NCI-H460 (cell line): ENCODE measurements around the gene MFRP. TPM values are rescaled to one million over a fixed set of nuclear protein-coding genes. Genes with fewer than 3 reads are reported as not detected.

Experiments used
- DNase-seq: peaks from one replicate; pipeline ENCODE4 v3.0.0-alpha.2; 2016; ENCODE audit warnings: low read depth; ENCODE audit errors: extremely low read depth
- total RNA-seq: library from RNA; depleted of rRNA; stranded (reverse); fragments of >200 nt; shearing (Covaris generic); gene quantifications from 2 replicates; pipeline ENCODE4 v1.2.3, GENCODE V29; 2014

The MFRP gene
- total RNA-seq, 1 experiment from 2014 or later, result not detected

DNA sequence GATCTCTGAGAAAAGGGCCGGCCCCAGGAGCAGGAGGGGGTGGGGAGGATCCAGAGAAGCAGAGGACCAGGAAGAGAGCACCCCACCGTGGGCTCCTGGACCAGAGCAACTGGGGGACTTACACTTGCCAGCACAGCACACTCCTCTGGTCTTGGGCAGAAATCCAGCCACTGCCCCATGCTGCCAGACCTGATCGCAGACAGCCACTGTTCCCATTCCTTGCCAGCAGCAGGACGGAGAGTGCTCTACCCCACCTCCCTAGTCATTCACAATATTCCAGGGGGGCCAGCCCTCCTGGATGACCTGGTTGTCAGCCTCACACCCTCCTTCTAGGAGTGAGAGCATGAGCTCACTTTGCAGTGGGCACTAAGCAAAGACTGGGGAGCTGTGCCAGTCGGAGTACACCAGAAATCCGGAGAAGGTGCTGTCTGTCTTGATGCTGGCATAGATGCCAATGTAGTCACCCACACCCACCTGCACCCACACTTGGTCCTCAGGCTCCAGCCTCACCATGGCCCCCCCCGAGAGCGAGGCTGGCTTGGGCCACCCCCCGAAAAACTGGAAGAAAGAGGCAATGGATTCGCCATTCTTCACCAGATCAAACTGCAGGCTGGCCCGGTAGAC, 7.4 kb downstream of the MFRP start:
- DNase-seq, result no peak

DNA sequence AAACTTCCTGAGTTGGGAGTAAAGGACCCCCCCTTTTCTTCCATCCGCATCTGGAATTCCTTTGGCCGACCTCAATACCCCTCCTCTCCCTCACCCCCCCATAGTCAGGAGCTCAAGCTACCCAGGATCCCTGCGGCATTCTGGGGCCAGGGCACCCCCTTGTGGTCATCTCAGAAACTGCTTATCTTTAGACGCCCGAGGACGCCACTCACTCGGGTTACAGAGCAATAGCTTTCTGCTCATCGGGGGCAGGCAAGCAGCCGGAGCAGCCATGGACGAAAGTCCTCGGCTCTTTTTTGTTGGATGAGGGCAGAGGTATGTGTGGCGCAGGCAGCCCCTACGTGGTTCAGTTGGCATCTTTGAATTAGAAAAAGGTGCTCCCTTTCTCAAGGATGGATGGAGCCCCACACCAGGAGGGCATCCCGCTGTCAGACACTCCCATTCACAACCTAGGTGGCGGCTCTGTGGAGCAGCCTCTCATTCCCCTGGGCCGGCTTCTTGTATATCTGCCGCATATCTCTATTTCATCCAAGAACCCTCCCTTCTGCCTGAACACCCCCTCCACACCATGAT, 8.1 kb downstream of the MFRP start:
- no peak for DNase-seq

DNA sequence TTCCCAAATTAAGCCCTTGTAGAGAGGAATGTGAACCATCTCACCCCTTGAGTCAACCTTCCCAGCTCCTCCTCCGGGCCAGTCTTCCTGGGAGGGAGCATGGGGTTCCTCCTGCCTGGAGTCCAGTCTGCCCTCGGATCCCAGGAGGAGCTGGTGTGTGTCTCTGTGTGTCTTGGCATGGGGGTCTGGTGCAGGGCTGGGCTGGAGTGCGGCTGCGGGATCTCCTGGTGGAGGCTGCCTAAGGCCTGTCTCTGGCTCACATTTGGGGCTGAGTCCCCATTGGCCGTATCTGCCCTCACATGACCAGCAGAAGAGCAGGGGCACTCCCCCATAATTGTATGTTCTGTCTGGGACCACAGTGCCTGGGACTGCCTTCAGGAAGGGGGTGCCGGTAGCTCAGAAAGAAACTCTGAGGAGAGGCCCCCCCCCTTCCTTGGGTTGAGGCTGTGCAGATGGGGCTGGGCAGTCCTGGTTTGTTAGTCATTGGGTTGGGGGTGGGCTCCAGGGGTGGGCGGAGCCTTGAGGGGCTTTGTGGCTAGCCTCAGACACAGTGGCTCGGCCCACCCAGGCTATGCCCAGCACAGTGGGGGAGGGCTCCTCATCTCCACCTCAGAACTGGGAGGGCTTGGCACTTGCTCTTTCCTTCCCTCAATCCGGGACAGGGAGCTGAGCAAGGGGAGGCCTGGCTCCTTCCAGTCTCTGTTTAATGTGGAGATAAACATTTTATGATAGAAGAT, 8.8 kb downstream of the MFRP start:
- DNase-seq, result no peak

DNA sequence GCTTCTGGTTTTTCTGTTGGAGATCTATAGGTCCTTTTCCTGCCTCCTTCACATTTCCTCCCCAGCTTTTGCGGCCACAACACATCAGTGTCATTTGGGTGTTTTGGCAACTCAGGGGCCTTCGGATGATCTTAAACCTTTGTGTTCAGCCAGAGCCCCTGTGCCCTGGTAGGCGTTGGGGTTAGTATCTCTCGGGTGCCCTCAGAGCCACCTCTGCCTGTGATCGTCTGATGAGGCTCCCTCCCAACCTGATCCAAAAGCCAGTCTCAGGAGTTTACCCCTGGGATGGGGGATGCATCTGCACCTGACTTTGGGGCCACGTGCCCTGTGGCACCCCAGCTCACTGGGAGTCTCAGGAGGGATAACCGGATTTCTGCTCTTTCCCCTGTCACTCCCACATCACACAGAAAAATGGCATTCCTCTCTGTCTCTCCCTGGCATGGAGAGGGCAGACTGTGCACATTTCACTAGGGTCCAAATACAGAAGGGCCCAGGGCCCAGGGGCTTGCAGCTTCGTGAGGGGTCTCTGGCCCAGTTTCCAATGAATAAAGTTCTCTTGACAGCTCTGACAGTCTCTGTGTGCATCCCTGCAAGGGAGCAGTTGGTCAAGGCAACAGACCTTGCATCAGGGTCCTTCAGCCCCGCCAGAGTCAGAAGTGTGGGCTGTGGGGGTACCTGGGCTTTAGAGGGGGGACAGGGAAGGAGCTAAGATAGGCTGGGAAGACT, 9.6 kb downstream of the MFRP start:
- DNase-seq, result no peak

DNA sequence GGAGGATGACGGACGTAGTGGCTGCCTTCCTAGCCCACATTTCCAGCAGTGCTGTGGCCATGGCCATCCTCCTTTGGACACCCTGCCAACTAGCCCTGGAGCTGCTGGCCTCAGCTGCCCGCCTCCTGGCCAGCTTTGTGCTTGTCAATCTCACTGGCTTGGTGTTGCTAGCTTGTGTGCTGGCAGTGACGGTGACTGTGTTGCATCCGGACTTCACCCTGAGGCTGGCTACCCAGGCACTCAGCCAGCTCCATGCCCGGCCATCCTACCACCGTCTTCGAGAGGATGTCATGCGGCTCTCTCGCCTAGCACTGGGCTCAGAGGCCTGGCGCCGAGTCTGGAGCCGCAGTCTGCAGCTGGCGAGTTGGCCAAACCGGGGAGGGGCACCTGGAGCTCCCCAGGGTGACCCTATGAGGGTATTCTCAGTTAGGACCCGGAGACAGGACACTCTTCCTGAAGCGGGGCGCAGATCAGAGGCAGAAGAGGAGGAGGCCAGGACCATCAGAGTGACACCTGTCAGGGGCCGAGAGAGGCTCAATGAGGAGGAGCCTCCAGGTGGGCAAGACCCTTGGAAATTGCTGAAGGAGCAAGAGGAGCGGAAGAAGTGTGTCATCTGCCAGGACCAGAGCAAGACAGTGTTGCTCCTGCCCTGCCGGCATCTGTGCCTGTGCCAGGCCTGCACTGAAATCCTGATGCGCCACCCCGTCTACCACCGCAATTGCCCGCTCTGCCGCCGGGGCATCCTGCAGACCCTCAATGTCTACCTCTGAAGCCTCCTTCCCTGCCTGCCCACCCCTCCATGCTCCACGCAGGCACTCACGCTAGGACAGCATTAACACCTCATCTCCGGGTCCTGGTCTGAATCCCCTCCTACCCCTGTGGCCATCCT, 10.6 kb downstream of the MFRP start:
- DNase-seq, result no peak

DNA sequence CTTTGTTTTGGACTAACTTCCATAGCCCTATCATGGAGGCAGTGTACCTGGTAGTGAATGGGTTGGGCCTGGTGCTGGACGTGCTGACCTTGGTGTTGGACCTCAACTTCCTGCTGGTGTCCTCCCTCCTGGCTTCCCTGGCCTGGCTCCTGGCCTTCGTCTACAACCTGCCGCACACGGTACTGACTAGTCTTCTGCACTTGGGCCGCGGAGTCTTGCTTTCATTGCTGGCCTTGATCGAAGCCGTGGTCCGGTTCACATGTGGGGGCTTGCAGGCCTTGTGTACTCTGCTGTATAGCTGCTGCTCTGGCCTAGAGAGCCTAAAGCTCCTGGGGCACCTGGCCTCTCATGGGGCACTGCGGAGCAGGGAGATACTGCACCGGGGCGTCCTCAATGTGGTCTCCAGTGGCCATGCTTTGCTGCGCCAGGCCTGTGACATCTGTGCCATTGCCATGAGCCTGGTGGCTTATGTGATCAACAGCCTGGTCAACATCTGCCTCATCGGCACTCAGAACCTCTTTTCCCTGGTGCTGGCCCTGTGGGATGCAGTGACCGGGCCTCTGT, 11.3 kb downstream of the MFRP start:
- DNase-seq, result no peak

DNA sequence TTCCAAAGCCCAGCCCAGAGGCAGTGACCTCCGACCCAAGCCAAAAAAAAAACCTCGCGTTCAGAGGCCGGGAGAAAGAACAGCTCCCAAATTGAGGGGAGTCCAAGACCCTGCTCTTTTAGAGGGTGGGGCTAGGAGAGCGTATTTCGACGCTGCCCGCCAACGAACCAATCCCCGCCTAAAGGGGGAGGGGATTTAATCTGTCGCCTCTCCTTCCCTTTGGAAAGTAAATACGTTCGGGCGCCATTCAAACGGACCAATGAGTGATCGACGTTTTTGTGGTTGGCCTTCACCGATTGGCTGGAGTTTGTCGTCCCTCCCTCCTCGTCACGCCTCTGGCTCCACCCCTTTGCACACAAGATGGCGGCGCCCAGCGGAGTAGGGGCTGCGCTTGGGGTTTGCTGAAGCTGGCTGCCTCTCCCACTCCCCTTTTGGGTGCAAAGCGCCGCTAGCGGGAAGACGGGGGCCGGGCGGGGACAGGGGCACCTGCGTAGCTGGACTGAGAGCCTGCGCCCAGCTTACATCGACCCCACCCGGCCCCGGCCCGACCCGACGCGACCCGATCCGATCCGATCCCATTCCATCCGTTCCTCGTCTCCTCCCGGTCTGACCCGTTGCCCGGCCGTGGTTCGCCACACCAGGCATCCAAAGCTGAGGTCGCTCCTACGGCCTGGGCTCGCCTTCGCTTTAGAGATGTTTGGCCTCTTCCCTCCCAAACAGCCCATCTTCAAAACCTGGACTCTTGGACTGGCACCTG, 12.2 kb downstream of the MFRP start, which contains the start of gene RNF26:
Gene RNF26 (plus strand): TSS at position 354 of the 757 bp plus-strand sequence. CDS start 596 bp downstream, outside the sequence.
- DNase-seq, result peak; percentile 96

DNA sequence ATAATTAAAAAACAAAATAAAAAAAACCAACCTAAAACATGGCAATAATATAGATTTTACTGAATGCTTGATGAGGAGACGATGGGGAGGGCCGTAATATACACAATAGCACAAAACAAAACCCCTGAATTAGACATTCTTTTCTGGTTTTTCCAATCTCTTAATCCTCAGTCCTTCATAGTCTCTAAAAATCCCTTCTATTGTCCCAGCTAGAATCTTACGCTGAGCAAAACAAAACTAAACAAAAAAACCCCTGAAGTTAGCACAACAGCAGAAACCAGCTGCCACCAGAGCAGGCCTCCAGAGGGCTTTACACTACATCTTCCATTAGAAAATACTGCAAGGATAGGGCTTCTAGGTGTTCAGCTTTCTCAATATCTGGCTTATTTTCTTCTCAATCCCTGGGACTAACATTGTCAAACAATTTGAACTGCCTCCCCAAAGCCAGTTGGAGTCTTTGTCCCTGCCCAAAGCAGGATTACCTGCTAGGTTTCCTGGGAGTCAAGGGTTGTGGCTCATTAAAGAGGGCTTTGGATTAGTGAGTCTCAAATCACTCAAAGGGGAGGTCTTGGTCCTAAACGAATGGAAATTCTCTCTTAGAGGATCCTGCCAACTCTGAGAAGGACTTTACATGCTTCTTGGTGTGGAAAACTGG, 14.3 kb downstream of the MFRP start:
- no peak for DNase-seq

DNA sequence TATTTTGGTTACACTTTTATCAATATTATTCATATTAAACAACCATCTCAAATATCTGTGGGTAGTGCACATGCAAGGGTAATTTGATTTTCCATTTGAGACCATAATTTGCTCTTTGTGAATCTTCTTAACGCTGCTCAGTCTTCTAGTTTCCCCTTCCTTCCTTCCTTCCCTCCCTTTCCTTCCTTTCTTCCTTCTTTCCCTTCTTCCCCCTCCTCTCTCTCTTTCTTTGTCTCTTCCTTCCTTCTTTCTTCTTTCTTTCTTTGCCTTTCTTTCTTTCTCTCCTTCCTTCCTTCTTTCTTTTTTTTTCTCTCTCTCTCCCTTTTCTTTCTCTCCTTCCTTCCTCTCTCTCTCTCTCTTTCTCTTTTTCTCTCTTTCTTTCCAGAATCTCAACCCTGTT, 16.3 kb downstream of the MFRP start:
- no peak for DNase-seq

DNA sequence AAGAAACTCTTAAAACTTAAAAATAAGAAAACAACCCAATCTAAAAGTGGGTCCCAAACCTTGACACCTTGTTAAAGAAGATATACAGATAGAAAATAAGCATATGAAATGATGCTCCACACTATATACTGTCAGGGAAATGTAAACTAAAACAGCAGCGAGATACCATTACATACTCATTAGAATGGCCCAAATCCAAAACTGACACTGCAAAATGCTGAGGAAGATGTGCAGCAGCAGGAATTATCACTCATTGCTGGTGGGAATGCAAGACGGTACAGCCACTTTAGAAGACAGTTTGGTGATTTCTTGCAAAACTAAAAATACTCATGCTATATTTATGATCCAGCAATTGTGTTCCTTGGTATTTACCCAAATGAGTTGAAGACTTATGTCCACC, 17.2 kb downstream of the MFRP start:
- no peak for DNase-seq

DNA sequence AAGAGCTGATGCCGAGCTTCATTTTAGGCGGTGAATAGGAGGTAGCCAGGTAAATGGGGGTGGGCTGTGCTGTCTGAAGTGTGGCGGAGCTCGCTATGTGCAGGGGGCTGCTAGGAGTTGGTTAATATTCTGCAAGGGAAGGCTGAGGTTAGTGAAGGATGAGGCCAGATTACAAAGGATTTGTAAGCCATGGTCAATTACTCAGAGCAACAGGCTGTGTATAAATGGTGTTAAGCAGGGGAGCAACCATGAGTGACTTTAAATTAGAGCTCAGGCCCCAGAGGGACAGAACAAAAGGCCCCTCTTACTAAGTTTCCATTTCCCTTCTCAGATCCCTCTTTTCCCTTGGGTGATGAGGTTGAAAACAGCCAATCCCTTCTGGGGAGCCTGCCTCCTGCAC, 22.3 kb downstream of the MFRP start:
- no peak for DNase-seq

DNA sequence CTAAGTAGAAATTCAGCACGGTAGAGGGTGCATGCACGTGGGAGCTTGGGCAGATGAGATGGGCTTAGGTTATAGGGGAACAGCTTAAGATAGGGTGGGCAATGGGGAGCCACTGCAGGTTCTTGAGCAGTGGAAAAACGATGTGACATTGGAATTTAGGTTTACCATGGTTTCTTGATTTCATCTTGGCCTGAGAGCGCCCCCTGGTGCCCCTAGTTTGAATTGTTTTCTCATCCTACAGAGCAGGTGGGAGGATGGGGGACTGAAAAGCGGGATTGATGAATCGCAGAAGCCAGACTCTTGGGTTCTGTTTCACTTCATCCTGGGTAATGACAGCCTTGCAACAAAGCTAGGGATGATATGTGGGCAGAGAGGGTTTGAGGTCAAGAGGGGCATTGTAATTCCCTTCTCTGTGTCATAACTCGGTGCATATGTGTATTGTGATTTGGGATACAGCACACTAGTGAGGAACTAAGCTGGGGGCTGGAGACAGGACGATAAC, 22.9 kb downstream of the MFRP start:
- no peak for DNase-seq

DNA sequence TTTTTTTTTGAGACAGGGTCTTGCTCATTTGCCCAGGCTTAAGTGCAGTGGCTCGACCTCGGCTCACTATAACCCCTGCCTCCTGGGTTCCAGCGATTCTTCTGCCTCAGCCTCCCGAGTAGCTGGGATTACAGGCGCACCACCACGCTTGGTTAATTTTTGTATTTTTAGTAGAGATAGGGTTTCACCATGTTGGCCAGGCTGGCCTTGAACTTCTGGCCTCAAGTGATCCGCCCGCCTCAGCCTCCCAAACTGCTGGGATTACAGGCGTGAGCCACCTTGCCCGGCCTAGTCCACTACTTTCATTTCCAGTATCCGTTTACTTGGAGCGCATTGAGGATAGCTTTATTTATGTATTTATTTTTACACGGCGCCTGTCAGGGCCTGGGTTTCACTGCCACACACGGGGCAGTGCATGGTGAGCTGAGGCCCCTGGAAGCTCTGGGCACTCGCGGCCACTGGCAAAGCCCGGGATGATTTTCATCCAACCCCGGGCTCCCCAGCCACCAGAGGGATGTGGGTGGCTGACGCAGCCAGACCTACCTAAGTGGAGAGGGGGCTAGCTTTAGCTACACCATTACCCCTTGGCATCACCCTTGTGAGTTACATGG, 23.5 kb downstream of the MFRP start:
- no peak for DNase-seq

DNA sequence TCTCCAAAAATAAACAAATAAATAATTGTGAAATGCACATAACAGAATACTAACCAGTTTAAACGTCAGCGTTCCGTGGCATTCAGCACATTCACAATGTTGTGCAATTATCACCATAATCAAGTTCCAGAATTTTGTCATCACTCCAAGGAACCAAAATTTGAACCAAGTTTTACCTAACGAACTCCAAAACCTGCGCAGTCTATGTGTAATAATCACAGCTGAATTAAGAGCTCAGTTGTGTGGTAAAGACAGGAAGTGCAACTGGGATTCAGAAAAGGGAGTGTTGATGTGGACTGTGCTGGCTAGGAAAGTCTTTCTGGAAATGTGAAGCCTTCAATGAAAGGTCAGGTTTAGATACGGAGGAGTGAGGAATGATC, 24.2 kb downstream of the MFRP start:
- DNase-seq, result no peak

DNA sequence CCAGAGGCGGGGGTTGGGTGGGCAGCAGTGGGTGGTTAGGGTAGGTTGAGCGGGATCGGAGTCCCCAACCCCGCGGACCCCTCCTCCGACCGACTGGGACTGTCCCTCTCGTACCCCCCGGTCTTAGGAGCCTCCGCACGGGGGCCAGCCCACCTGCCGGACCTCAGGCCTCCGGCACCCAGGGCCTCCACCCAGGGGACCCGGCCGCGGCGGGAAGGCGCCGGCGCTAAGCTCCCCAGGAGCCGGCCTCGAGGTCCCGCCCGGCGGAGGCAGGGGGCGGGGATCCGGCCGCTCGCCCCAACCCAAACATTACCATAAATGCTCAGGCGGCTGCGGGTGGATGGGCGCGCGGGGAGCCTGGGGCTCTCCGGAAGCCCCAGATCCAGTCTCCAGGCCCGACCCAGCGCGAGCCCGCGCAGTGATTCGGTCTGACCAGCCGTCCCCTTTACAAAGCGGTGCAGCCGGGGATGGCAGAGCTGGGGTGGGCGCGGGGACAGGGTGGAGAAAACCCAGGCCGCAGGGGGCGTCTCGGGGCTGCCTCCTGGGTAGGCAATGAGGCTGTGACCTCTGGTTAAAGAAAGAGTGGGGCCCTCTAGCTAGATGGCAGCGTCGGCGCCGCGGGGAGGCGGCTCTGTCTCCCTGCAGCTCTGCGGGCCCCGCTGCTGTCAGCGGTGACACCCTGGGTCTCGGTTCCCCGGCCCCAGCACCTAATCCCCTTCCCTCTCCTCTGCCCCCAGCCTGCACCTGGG, 25.6 kb downstream of the MFRP start:
- no peak for DNase-seq

DNA sequence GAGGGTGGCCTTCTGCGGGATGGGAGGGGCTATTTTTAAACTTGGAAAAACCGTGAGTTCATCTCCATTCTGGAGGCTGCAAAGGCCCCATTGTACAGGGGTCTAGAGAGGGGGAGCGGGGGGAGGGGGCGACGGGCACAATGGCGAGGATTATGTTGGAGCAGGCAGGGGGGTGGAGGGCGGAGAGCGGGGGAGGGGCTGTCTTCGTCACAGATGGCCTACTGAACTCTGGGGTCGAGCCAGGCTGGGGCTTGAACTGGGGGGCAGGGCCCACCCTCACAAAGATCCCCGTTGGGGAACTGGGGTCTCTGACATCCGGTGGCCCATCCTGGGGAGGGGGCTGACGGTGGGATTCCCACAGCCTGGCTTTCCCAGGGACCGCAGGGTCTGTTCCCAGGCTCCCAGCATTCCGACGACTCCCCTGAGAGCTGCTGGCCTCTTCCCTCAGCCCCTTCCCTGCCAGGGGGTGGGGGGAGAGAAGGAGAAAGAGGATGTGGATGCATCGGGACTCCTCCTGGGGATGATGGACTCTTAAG, 26.2 kb downstream of the MFRP start:
- DNase-seq, result no peak

DNA sequence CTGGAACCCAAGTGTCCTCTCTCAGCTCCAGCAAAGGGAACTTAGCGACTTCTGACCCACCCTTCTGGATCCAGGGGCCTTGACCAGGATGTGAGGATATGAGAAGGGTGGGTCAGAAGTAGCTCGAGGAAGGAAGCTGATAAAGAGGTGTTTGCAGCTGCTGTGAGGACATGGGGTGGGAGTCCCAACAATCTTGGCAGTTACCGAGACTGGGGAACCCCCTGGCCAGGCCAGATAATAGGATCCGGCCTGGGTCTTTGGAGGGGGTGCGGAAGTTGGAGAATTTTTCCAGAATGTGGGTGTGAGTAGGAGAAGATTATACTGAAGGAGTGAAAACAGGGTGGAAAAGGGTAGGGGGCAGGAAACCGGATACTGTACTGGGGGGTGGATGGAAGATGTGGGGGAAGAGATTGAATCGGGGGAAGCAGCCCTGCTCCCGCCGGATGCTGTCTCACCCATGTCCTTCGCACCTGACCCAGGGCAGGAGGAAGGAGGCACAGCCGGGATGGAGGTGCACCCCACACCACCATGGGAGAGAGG, 26.7 kb downstream of the MFRP start:
- no peak for DNase-seq
